ENCODE data around the gene PUS1.

Gene PUS1

GRCh38 chr12:131901431-131902331 is 27.4 kb upstream of the PUS1 start:
- H3K79me2 ChIP-seq (ENCODE audit: insufficient read depth, low read length), result no peaks in the 10 kb centered on the region
- no peak for TF ChIP-seq EZH2 (IDR thresholded peaks at IDR 0.05; ENCODE audit: borderline replicate concordance, low read length)
- TF ChIP-seq CTCF (IDR thresholded peaks at IDR 0.05; ENCODE audit: low read length), result no peak
- no peaks in the 10 kb centered on the region for H4K20me1 ChIP-seq (ENCODE audit: insufficient read depth, low read length)
- no peak overlapping the region for H3K9ac ChIP-seq (ENCODE audit: low read length)
- H3K9me2 ChIP-seq (ENCODE audit: low read depth, low read length), result no peaks in the 10 kb centered on the region
- H3K36me3 ChIP-seq (ENCODE audit: insufficient read depth, low read length), result no peaks in the 10 kb centered on the region; the same call in 1 of the 2 replicates
- H3K27ac ChIP-seq (ENCODE audit: low read depth, low read length, poor library complexity, severe bottlenecking), result no peak overlapping the region
- no peaks in the 10 kb centered on the region for H3K9me3 ChIP-seq (ENCODE audit: low read length)
- no peaks in the 10 kb centered on the region for H3K27me3 ChIP-seq (ENCODE audit: insufficient read depth, low read length)
- no peaks in the 10 kb centered on the region for H3K4me1 ChIP-seq (ENCODE audit: insufficient read depth, low read length, severe bottlenecking)
- no peak overlapping the region for H3K4me3 ChIP-seq (ENCODE audit: low read depth, low read length, poor library complexity, severe bottlenecking)
- no peak overlapping the region for H3K4me2 ChIP-seq (ENCODE audit: low read length)
- H2AFZ ChIP-seq (ENCODE audit: low read length), result no peak overlapping the region
- no peaks in the 10 kb centered on the region for H3F3A ChIP-seq (ENCODE audit: insufficient read depth, low read length)

- H3K9ac ChIP-seq (ENCODE audit: low read length), result no peak overlapping the region
- no peak overlapping the region for H3K27ac ChIP-seq (ENCODE audit: low read depth, low read length, poor library complexity, severe bottlenecking)
- no peak overlapping the region for H3K4me2 ChIP-seq (ENCODE audit: low read length)
- no peaks in the 10 kb centered on the region for H3K36me3 ChIP-seq (ENCODE audit: insufficient read depth, low read length)
- H3K4me3 ChIP-seq (ENCODE audit: low read depth, low read length, poor library complexity, severe bottlenecking), result no peak overlapping the region
- H3F3A ChIP-seq (ENCODE audit: insufficient read depth, low read length), result no peaks in the 10 kb centered on the region
- H3K27me3 ChIP-seq (ENCODE audit: insufficient read depth, low read length), result no peaks in the 10 kb centered on the region
- H3K9me2 ChIP-seq (ENCODE audit: low read depth, low read length), result no peaks in the 10 kb centered on the region
- no peak overlapping the region for H2AFZ ChIP-seq (ENCODE audit: low read length)
- no peaks in the 10 kb centered on the region for H3K79me2 ChIP-seq (ENCODE audit: insufficient read depth, low read length)
- H3K4me1 ChIP-seq (ENCODE audit: insufficient read depth, low read length, severe bottlenecking), result no peaks in the 10 kb centered on the region
- H4K20me1 ChIP-seq (ENCODE audit: insufficient read depth, low read length), result no peaks in the 10 kb centered on the region
- H3K9me3 ChIP-seq (ENCODE audit: low read length), result no peaks in the 10 kb centered on the region
- no peak for TF ChIP-seq CTCF (IDR thresholded peaks at IDR 0.05; ENCODE audit: low read length)
- TF ChIP-seq EZH2 (IDR thresholded peaks at IDR 0.05; ENCODE audit: borderline replicate concordance, low read length), result no peak
Measured at GRCh38 chr12:131902332-131903241, 26.5 kb upstream of the PUS1 start.

- no peak overlapping the region for H3K4me3 ChIP-seq (ENCODE audit: low read depth, low read length, poor library complexity, severe bottlenecking)
- no peaks in the 10 kb centered on the region for H3K27me3 ChIP-seq (ENCODE audit: insufficient read depth, low read length)
- H3K4me1 ChIP-seq (ENCODE audit: insufficient read depth, low read length, severe bottlenecking), result no peaks in the 10 kb centered on the region
- H3K79me2 ChIP-seq (ENCODE audit: insufficient read depth, low read length), result no peaks in the 10 kb centered on the region
- no peak overlapping the region for H2AFZ ChIP-seq (ENCODE audit: low read length)
- TF ChIP-seq EZH2 (IDR thresholded peaks at IDR 0.05; ENCODE audit: borderline replicate concordance, low read length) (no peak), CTCF (IDR thresholded peaks at IDR 0.05; ENCODE audit: low read length) (no peak)
- H3K4me2 ChIP-seq (ENCODE audit: low read length), result no peak overlapping the region
- no peak overlapping the region for H3K9ac ChIP-seq (ENCODE audit: low read length)
- no peaks in the 10 kb centered on the region for H3K9me3 ChIP-seq (ENCODE audit: low read length)
- no peaks in the 10 kb centered on the region for H3K36me3 ChIP-seq (ENCODE audit: insufficient read depth, low read length)
- no peaks in the 10 kb centered on the region for H4K20me1 ChIP-seq (ENCODE audit: insufficient read depth, low read length)
- H3K9me2 ChIP-seq (ENCODE audit: low read depth, low read length), result no peaks in the 10 kb centered on the region
- H3F3A ChIP-seq (ENCODE audit: insufficient read depth, low read length), result no peaks in the 10 kb centered on the region
- H3K27ac ChIP-seq (ENCODE audit: low read depth, low read length, poor library complexity, severe bottlenecking), result no peak overlapping the region
Measured at GRCh38 chr12:131903270-131904255, 25.5 kb upstream of the PUS1 start.

Measured in OCI-LY1 (cell line).